ENCODE measurements around the gene ABHD6.

The ABHD6 gene

GRCh38 chr3:58307639-58308215, 70.1 kb downstream of the ABHD6 start:
- no peak for DNase-seq (ENCODE audit: low read depth in 1 of 2, low spot score in 1 of 2)

GRCh38 chr3:58308728-58309127, 71.1 kb downstream of the ABHD6 start:
- DNase-seq (ENCODE audit: low read depth in 1 of 2, low spot score in 1 of 2), result no peak

- DNase-seq (ENCODE audit: low read depth in 1 of 2, low spot score in 1 of 2), result no peak
Measured at GRCh38 chr3:58317811-58318210, 80.2 kb downstream of the ABHD6 start.

DNA sequence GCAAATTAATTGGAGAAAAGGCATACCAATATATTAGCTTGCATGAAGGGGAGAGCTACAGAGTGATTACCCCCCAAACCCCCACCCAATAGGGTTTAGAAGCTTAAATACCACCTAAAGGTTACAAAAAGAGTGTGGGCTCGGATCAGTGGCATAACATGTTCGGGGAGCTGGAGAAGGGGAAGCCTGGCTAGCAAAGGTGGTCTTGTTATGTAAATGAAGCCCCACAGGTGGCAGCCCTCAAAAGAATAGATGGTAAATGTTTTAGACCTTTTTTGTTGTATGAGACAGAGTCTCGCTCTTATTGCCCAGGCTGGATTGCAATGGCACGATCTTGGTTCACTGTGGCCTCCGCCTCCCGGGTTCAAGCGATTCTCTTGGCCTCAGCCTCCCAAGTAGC, 84.2 kb downstream of the ABHD6 start:
- DNase-seq (ENCODE audit: low read depth in 1 of 2, low spot score in 1 of 2), result no peak

GRCh38 chr3:58322793-58323192, 85.2 kb downstream of the ABHD6 start:
- no peak for DNase-seq (ENCODE audit: low read depth in 1 of 2, low spot score in 1 of 2)

GRCh38 chr3:58323529-58324390, 86.2 kb downstream of the ABHD6 start:
- DNase-seq (ENCODE audit: low read depth in 1 of 2, low spot score in 1 of 2), result no peak

GRCh38 chr3:58324391-58325390, 87.1 kb downstream of the ABHD6 start:
- no peak for DNase-seq (ENCODE audit: low read depth in 1 of 2, low spot score in 1 of 2)

DNA sequence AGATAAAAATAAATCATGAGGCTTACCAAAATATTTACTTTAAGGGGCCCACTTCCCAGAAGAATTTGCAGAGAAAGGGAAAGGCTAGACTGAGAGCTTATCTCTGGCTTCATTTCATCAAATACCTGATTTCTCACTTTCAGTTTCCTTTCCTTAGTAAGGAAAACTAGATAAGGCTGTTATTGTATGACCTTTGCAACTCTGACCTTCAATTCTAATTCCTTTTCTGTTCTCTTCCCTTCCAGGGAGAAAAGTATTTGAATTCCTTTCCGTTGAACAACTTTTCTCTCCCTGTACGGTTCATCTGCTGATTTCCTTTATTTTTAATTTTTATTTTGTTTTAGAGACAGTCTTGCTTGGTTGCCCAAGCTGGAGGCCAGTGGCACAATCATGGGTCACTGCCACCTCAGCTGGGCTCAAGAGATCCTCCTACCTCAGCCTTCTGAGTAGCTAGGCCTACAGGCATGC, 88.0 kb downstream of the ABHD6 start:
- no peak for DNase-seq (ENCODE audit: low read depth in 1 of 2, low spot score in 1 of 2)

DNA sequence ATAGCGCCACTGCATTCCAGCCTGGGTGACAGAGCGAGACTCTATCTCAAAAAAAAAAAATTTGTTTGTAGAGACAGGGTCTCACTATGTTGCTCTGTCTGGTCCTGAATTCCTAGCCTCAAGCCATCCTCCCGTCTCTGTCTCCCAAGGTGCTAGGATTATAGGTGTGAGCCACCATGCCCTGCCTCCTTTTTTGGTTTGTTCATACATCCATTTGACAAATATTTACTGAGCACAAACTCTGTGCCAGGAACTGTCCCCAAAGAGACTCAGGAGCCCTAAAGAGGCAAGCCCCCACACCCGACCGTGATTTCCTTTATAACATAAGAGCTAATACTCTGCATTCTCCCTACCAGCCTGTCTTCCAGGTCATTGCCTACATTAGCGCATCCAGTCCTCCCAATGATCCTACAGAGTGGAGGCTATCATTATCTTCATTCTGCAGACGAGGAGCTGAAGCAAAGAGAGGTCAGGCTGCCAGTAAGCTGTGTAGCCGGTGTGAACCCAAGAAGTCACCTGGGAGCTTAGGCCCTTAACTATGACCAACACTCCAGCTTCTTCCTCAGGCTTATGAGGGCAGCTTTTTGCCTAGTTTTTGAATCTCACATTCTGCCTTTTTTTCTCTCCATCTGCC, 88.8 kb downstream of the ABHD6 start:
- DNase-seq (ENCODE audit: low read depth in 1 of 2, low spot score in 1 of 2), result no peak

DNA sequence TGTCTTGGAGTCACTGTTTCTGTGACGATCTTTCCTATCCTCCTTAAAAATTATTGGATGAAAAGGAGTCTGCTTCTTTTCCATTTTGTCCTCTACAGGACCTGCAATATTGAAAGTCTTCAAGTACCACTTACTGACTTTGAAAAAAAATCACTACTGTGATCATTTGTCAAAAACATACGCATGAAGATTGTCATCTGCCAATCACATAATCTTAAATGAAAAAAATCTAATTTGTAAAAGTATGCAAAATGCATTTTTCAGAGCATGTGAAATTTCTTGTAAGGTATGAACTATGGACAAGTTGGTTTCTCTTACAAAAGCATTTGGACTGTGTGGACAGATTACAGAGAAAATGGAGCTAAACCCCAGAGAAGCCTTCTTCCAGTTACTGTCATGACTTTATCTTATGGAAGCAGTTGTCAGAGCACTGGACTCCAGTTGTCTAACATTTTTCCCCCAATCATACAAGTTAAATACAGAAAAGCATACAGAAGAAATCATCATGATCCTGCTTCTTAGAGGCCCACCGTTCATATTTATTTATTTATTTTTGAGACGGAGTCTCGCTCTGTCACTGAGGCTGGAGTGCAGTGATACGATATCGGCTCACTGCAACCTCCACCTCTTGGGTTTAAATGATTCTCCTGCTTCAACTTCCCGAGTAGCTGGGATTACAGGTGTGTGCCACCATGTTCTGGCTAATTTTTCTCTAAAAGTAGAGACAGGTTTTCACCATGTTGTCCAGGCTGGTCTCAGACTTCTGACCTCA, 91.7 kb downstream of the ABHD6 start:
- DNase-seq (ENCODE audit: low read depth in 1 of 2, low spot score in 1 of 2), result no peak

DNA sequence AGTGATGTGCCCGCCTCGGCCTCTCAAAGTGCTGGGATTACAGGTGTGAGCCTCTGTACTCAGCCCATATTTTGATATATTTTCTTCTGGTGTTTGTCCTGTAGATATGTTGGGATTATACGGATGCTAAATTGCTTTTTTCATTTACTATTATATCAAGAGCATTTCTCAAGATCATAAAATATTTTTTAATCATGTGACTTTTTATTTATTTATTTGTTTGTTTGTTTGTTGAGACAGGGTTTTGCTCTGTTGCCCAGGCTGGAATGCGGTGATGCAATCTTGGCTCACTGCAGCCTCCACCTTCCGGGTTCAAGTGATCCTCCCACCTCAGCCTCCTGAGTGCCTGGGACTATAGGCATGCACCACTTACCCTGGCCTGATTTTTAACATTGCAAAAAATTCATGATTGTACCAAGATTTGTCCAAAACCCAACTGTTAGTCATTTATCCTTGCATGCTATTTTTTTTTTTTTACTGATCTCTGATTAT, 92.4 kb downstream of the ABHD6 start:
- no peak for DNase-seq (ENCODE audit: low read depth in 1 of 2, low spot score in 1 of 2)

DNA sequence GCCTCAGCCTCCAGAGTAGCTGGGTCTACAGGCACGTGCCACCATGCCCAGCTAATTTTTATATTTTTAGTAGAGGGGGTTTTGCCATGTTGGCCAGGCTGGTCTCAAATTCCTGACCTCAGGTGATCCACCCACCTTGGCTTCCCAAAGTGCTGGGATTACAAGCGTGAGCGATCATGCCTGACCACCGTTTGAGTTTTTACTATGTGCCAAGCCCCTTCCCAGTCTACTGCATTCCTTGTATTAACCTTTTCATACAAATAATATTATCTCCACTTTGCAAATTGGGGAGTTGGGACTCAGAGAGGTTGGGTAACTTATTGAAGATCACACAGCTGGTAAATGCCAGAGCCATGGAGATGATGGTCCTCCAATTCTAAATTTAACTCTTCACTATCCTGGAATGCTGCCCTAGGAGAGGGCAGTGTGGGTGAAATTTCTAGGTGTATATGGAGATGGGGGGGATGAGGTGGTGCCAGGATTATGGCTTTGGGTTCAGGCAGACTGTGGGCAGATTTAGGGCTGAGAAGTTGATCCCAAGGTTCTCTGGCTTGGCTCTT, 94.1 kb downstream of the ABHD6 start:
- DNase-seq (ENCODE audit: low read depth in 1 of 2, low spot score in 1 of 2), result no peak

- DNase-seq (ENCODE audit: low read depth in 1 of 2, low spot score in 1 of 2), result peak; percentile 52 to 74
Measured at GRCh38 chr3:58332575-58333188, 95.1 kb downstream of the ABHD6 start, which contains the start of gene PXK. TSS of gene PXK (plus strand) at chr3:58332892. CDS start at chr3:58332989, 97 bp downstream.

GRCh38 chr3:58333206-58334012, 95.8 kb downstream of the ABHD6 start:
- no peak for DNase-seq (ENCODE audit: low read depth in 1 of 2, low spot score in 1 of 2)

GRCh38 chr3:58334013-58334321, 96.4 kb downstream of the ABHD6 start:
- no peak for DNase-seq (ENCODE audit: low read depth in 1 of 2, low spot score in 1 of 2)

- no peak for DNase-seq (ENCODE audit: low read depth in 1 of 2, low spot score in 1 of 2)
Measured at GRCh38 chr3:58334506-58334884, 96.9 kb downstream of the ABHD6 start.

DNA sequence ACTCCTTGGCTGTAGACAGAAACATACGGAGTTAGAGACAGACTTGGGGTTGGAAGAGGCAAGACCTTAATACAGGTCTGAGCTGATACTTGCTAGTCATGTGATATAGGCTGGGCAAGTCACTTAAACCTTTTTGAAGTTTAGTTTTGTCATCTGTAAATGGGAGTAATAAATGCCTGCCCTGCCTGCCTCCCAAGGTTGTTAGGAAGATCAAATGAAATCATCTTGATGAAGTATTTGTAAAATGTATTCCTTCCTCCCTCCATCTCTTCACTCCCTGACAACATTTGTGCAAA, 98.0 kb downstream of the ABHD6 start:
- no peak for DNase-seq (ENCODE audit: low read depth in 1 of 2, low spot score in 1 of 2)

DNA sequence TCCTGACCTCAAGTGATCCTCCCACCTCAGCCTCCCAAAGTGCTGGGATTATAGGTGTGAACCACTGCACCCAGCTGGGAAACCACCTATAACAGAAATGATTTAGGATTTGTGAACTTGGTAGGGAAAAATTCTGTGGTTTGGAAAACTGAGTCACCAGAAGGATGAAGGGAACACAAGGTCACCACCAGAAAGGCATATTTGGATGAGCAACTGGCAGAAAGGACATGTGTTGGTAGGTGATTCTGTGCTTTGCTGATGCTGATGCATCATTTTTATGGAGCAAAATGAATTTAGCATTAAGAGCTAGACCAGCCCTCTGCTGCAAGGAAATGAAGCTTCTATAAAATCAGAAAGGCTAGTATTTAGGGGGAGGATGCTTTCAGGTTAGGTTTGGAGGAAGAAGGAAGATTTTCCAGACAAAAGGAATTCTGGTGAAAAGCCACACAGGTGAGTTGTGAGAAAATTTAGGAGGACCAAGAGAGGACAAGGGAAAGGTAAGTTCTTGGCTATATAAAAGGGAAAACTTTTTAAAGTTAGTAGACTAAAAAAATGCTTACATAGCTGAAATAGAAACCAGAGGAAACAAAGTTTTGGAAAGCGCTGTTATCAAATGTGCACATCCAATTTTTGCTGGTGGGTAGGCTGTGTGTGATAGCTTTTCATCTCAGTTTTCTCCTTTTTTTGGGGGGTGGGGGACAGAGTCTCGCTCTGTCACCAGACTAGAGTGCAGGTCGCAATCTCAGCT, 98.7 kb downstream of the ABHD6 start:
- DNase-seq (ENCODE audit: low read depth in 1 of 2, low spot score in 1 of 2), result no peak
